ENCODE results near the gene RHBDL1.
A peak's percentile ranks its signal among the peaks of the same experiment; 100 is the strongest.

Gene RHBDL1

DNA sequence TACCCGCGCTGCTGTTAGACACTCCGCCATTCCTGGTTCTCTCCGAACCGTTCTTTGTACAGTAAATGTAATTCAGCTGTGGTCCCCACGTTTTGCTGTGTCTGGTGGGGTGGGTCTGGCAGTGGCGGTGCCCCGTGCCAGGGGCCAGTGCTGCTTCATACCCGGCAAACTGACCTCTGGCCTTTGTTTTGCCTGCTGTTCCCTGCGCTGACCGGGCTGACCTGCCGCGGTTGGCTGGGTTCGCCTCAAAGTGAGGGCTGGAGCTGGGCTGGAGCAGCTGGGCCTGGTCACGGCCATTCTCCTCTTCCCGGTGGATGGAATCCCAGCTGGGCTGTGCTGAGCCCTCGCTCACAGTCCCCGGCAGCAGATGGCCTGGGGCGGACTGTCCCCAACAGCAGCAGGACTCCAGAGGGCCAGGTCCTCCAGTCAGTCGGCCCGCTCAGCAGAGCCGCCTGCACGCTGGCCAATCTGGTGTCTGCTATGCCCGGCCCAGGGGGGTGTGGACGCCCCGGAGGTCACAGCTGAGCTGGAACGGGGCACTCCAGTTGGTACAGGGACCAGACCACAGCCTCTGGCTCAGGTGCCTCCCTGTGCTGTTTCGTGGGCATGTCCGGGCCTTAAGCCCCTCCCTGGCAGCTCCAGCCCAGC lies 46.2 kb upstream of the RHBDL1 start (continued):
- TF ChIP-seq ZNF600 (tag by site-specific recombination; IDR thresholded peaks at IDR 0.05) (peak; percentile 39; the same call in 1 of the 2 replicates), ZNF692 (tag by site-specific recombination; IDR thresholded peaks at IDR 0.05) (no peak), ZNF366 (tag by site-specific recombination; conservative IDR thresholded peaks at IDR 0.05) (no peak), CTCF (tag by site-specific recombination; IDR thresholded peaks at IDR 0.05) (no peak), ZEB2 (tag by site-specific recombination; IDR thresholded peaks at IDR 0.05) (no peak), BCL11A (tag by site-specific recombination; IDR thresholded peaks at IDR 0.05; ENCODE audit: low read depth) (0 out of 2 replicates have a peak, but pooled peaks have one; percentile 6)
- TF ChIP-seq, protein P1, sequence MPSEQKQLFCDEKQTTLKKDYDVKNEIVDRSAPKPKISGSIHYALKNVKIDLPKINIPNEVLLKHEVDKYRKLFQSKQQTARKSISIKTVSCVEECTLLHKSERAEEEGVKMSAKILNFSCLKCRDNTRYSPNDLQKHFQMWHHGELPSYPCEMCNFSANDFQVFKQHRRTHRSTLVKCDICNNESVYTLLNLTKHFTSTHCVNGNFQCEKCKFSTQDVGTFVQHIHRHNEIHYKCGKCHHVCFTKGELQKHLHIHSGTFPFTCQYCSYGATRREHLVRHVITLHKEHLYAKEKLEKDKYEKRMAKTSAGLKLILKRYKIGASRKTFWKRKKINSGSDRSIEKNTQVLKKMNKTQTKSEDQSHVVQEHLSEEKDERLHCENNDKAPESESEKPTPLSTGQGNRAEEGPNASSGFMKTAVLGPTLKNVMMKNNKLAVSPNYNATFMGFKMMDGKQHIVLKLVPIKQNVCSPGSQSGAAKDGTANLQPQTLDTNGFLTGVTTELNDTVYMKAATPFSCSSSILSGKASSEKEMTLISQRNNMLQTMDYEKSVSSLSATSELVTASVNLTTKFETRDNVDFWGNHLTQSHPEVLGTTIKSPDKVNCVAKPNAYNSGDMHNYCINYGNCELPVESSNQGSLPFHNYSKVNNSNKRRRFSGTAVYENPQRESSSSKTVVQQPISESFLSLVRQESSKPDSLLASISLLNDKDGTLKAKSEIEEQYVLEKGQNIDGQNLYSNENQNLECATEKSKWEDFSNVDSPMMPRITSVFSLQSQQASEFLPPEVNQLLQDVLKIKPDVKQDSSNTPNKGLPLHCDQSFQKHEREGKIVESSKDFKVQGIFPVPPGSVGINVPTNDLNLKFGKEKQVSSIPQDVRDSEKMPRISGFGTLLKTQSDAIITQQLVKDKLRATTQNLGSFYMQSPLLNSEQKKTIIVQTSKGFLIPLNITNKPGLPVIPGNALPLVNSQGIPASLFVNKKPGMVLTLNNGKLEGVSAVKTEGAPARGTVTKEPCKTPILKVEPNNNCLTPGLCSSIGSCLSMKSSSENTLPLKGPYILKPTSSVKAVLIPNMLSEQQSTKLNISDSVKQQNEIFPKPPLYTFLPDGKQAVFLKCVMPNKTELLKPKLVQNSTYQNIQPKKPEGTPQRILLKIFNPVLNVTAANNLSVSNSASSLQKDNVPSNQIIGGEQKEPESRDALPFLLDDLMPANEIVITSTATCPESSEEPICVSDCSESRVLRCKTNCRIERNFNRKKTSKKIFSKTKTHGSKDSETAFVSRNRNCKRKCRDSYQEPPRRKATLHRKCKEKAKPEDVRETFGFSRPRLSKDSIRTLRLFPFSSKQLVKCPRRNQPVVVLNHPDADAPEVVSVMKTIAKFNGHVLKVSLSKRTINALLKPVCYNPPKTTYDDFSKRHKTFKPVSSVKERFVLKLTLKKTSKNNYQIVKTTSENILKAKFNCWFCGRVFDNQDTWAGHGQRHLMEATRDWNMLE (tag by site-specific recombination; conservative IDR thresholded peaks at IDR 0.05; ENCODE audit: low read depth) = no peak

DNA sequence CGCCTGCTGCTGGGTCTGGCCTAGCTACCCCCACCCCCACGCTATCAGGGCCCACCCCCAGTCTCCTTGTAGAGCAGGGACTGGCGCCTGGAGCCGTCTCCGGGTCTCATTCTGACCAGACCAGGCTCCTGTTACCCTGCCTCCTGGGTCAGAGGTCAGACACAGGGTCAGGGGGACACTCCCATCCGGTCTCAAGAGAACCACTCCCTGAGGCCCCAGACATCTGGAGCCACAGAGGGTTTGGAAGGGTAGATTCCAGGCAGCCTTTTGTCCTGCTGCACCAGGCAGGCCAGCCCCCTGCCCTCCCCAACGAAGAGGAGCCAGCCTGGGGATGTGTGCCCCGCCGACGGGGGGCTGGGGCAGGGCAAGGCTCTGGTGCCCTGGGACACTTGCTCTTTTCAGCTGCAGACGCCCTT lies 45.6 kb upstream of the RHBDL1 start:
- POLR2A ChIA-PET = interaction anchor here (0.6 kb wide), 1 partner anchor 109 kb away, joined by 4 read pairs; no protein-coding TSS in a partner anchor
- peak overlapping the region; percentile 24; the same call in 1 of the 2 replicates for H3K27ac ChIP-seq (ENCODE audit: extremely low read depth, low read depth, low read length)
- H3K4me3 ChIP-seq (ENCODE audit: low read depth, low read length) = no peak overlapping the region
- H3K36me3 ChIP-seq (ENCODE audit: control insufficient read depth in 2 of 2, insufficient read depth in 1 of 2, low read length in 2 of 2) = peaks cover 0 to 20% of the 10 kb centered on the region in 2 experiments; a peak in 1 of 3 replicates
- peaks cover 2% of the 10 kb centered on the region; the same call in 1 of the 2 replicates for H3K4me1 ChIP-seq (ENCODE audit: control insufficient read depth, insufficient read depth, low read length)
- CTCF ChIA-PET = no interaction called here
- H3K9me3 ChIP-seq (ENCODE audit: control insufficient read depth, insufficient read depth, low read depth, low read length) = no peaks in the 10 kb centered on the region
- TF ChIP-seq REST (tag by site-specific recombination; IDR thresholded peaks at IDR 0.05) (no peak), ZNF555 (tag by site-specific recombination; conservative IDR thresholded peaks at IDR 0.05) (no peak), GLIS2 (tag by site-specific recombination; IDR thresholded peaks at IDR 0.05) (0 out of 2 replicates have a peak, but pooled peaks have one; percentile 27), ZNF521 (tag by site-specific recombination; IDR thresholded peaks at IDR 0.05) (no peak), ZNF658 (tag by site-specific recombination; IDR thresholded peaks at IDR 0.05) (no peak), WT1 (tag by site-specific recombination; IDR thresholded peaks at IDR 0.05) (no peak), ZNF76 (tag by site-specific recombination; IDR thresholded peaks at IDR 0.05; ENCODE audit: borderline replicate concordance, low read depth) (no peak), KLF1 (tag by site-specific recombination; IDR thresholded peaks at IDR 0.05) (0 out of 2 replicates have a peak, but pooled peaks have one; percentile 11), BCL11A (tag by site-specific recombination; IDR thresholded peaks at IDR 0.05; ENCODE audit: low read depth) (0 out of 2 replicates have a peak, but pooled peaks have one; percentile 8), RBAK (tag by site-specific recombination; IDR thresholded peaks at IDR 0.05) (no peak), ZNF514 (tag by site-specific recombination; IDR thresholded peaks at IDR 0.05) (no peak)
- TF ChIP-seq, protein P1 (tag by site-specific recombination; conservative IDR thresholded peaks at IDR 0.05; ENCODE audit: low read depth) = no peak
